GM18909 (cell line): ENCODE results near the gene CCDC33.

Source experiments
- ATAC-seq: cut with Tn5 transposase; IDR thresholded peaks from one replicate; pipeline ENCODE4 v1.9.1; 2021; ENCODE audit warnings: mild to moderate bottlenecking; ENCODE audit not compliant: unreplicated experiment, poor library complexity

Gene CCDC33

DNA sequence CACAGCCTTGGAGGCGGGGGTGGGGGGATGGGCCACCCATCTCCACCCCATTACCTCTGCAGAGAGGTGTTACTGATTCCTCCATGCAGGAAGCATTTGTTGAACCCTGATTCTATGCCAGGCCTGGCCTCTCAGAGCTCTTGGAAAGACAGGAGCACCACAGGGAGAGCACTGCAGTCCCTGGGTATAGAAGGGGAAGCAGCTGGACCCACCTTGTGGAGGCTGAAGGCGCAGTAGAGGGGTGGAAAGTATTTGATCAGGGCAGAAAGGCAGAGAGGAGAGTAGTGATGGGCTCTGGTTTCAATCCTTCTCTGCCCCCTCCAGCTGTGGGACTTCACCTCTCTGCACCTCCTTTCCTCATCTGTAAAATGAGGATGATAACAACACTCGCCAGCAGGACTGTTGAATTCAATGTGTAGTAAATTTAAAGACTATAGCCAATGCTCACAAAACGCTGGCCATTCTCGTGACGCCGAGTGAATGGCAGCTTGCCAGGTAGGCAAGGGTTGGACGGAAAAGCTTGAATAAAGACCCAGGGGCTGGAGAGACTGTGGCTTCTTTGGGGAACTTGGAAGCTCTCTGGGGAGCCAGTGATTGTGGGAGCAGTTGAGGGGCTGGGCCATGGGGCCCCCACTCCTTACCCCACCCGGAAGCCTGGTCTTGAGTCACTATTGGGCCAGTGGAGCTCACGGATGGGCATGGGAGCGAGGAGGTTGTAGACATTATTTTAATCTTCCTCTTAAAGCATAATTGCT lies 8.0 kb upstream of the CCDC33 start:
- no peak for ATAC-seq

- ATAC-seq = no peak
These were observed 7.4 kb upstream of the CCDC33 start for GRCh38 chr15:74228723-74229081.

GRCh38 chr15:74229686-74230085 lies 6.4 kb upstream of the CCDC33 start:
- ATAC-seq = no peak

DNA sequence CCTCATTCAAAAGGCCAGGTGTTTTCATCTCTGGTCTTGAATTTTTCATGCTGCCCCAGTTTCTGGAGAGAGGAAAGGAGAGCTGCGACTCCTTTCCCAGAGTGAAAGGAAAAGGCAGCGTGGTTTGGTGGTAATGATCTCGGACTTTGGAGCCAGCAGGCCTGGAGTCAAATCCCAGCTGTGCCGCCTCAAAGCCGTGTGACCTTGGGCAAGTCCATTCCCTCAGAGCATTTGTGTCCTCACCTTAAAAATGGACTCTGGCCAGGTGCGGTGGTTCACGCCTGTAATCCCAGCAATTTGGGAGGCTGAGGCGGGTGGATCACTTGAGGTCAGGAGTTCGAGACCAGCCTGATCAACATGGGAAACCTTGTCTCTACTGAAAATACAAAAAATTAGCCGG lies 4.7 kb upstream of the CCDC33 start:
- ATAC-seq = no peak

GRCh38 chr15:74233373-74233772 lies 2.8 kb upstream of the CCDC33 start:
- ATAC-seq = no peak

DNA sequence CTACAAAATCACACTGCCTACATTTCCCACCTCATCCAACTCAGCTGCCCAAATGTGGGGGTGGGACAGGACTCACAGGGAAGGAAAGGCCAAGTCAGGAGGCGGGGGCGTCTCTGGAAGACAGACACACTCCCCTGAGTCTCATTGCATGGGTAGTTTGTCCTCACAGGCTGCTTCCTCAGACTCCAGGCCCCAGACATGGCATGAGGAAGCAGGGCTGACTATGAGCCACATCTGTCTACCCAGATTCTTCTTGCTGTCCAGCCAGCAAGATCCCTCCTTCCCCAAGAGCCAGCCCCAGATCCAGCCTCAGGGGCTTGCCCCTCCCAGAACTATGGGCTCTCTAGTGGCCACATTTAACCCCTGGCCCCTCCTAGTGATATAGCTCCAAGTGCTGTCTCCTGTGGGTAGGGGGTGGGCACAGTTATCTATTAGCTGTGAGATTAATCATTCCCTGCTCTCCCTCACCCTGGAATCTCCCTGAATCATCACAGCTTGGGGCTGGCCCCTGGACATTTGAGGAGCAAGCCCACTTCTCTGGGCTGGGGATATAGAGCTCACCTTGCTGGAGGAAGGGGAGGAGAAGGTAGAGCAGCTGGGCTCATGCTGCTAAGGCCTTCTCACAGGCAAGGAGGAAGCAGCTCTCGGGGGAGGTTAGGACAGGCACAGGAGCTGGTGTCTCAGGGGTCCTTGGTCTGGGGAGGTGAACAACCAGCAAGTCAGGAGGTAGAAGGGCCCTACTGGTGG lies 2.1 kb upstream of the CCDC33 start:
- ATAC-seq = no peak

DNA sequence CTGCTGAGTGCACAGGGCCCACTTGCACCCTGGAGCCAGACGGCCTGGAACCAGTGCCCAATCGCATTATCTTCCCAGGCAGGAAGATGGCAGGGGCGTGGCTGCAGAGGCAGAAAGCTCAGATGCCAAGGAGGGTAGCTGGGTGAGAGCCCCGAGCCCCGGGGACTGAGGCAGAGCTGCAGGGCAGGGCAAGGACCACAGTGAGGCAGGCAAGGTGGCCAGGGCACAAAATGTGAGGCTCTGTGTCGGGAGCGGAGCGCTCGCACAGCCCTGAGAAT lies 1.6 kb upstream of the CCDC33 start:
- no peak for ATAC-seq

DNA sequence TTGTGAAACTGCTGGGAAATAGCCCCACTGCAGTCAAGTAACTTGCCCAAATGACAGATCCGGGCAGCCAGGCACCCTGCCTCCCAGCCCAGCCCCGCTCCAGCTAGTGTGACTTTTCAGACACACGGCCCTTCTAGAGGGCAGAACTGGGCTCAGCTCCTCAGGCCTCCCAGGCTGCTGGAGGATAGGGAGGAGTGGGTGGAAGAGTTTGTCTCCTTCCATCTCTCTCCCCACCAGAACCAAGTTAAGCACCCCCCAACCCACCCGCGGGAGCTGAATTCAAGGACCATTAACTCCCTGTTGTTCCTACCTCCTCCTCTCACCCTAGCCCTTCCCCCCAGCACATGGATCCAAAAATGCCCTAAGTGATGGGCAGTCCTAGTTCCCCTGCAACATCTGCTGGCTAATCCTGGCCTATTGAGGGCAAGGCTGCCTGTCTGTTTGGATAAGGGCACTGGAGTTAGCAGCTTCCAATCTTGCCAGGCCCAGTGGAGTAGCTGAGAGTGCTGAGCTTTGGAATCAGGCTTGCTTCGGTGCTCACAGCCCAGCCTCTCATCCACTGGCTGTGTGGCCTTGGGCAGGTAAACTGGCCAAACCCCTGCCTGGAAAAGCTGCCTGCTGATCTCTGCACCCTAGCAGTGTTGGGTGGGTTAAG lies 3.1 kb downstream of the CCDC33 start:
- no peak for ATAC-seq

DNA sequence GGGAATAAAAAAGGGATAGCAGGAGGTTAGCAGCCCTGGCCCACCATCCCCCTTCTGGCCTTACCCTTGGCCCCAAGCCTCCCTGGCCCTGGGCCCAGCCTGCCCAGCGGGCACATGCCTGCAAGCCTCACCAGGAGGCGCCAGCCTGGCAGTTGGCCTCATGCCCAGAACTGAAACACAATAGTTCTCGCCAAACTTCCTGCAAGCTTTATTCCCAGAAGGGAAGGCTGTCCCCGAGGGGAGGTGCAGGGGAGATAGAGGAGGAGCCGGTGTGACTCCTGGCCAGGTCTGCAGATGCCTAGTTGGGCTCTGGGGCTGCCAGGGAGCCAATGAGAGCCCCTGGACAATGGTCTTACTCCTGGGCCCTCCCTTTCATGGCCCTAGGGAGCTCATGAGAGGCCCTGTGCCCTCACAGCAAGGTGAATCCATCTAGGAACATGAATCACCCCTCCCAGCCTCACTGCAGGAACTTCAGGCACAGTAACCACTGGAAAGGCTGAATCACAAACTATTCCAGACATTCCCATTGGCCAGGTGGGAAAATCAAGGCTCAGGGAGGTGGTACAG lies 4.0 kb downstream of the CCDC33 start:
- no peak for ATAC-seq

DNA sequence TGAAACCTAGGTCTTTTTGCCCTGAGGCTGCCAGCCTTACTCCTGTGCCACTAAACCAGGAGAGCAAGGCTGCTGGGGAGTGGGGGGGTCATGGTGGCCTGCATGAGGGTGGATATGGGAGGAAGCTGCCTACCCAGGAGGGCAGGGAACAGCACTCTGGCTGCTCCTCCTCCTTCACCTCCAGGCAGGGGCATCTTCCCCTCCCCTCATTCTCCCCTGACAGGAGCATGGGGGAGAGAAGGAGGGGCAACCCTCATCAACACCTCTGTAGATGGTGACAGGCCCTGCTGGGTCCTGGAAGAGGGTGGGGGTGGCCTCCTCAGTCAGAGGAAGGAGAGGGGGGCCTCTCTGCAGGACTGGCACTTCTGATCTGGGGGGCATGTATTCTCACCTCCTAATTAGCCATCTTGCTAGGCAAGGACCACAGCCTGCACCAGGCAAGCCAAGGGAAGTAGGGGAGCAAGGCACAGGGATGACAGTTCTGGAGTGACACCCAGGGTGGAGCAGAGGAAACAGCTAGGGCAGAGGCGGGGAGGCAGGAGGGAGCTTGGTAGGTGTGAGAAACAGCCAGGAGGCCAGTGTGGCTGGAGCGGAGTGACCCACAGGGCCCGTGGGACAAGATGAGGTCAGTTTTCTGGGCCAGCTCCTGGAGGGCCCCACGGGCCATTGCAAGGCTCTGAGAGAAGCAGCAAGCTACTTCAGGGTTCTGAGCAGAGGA lies 4.9 kb downstream of the CCDC33 start:
- no peak for ATAC-seq

- no peak for ATAC-seq
These were observed 6.5 kb downstream of the CCDC33 start for GRCh38 chr15:74242441-74243185.

DNA sequence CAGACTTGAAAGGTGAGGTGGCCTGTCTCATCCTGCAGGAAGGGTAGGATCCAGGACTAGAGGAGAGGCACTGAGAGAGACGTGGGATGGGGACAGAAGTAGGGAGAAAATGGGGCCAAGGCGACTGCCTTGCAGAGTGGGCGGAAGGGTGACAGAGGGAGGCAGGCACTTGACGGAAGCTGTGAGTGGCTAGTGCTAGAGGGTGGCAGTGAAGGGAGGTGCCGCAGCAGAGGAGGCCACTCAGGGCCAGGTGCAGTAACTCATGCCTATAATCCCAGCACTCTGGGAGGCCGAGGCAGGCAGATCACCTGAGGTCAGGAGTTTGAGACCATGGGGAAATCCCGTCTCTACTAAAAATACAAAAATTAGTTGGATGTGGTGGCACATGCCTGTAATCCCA lies 7.3 kb downstream of the CCDC33 start:
- ATAC-seq = no peak

DNA sequence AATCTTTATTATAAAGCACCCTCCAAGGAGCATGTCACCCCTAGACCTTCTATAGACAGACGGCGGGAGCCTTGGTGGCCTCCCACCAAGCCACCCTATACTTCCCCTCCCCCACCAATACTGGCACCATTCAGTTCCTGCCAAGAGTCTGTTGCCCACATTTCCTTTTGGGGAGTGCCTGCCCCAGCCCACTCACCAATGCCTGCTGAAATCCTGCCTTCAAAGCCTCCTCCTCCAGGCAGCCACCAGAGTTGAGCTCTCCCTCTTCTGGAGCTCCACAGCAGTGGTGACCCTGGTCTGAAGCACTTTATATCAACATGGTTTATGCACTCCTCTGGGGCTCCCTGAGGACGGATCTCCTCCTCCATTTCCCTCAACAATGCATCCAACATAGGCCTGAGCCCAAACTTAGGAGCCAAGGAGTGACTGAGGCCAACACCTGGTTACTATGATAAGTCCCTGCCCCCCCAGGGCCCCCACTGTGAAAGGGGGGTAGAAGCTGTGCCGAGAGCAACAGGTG lies 8.8 kb downstream of the CCDC33 start:
- no peak for ATAC-seq

DNA sequence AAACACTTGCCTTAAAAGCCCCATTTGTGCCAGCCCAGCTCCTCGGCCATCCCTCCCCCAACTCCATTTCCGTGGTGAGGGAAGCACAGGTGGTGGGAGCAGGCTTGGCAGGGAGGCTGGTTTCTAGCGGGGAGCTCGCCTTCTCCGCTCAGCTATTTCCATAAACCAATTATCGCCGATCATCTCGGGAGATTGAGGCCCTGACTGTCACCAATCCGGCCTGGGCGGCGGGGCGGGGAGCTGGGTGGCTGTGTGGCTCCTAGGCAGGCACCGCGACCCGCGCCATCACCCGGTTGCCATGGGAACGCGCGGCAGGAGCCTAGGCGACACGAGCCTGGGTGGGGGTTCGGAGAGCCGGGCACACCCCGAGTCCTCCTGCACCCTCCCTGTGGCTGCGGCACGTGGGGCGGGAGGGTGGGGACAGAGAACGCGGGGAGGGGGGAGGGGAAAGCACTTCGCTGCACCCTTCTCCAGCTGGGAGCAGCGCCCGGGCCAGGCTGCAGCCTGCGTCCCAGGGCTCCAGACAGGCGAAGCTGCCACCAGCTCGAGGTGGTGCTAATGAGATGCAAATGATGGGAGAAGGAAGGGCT lies 9.3 kb downstream of the CCDC33 start:
- no peak for ATAC-seq

- ATAC-seq = no peak
These were observed 14.1 kb downstream of the CCDC33 start for GRCh38 chr15:74250266-74250665.

- no peak for ATAC-seq
These were observed 15.1 kb downstream of the CCDC33 start for GRCh38 chr15:74251131-74251811.

DNA sequence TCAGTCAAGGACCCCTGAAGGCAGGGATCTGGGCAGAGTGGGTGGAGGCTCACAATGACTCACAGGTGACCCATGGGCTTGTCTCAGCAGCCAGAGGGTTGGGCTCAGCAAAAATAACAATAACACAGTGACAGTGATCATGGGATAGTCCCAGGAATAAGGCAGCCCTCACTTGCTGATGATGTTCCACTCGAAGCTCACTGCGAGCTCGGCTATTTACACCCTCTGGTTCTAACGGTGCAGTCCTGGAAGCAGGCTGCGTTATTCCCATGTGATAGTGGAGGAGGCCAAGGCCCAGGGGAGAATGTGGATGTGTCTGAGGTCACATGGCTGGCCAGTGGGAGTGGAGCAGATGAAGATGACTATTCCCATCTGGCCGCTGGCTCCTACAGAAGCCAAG lies 16.2 kb downstream of the CCDC33 start:
- ATAC-seq = no peak

GRCh38 chr15:74252721-74253120 lies 16.6 kb downstream of the CCDC33 start:
- no peak for ATAC-seq
